Measurements from ENCODE around the gene APOBEC3B.

- TF ChIP-seq HMGXB4 (CRISPR knock-in tag; IDR thresholded peaks at IDR 0.05): no peak
- TF ChIP-seq JUN (IDR thresholded peaks at IDR 0.05; ENCODE audit: borderline replicate concordance, low read depth, low read length): no peak
- no peak for TF ChIP-seq JUN (CRISPR knock-in tag; IDR thresholded peaks at IDR 0.05; ENCODE audit: borderline replicate concordance)
- TF ChIP-seq POLR2A (conservative IDR thresholded peaks at IDR 0.05): 0 out of 2 replicates have a peak, but pooled peaks have one; percentile 18
- no peak for TF ChIP-seq SIN3B (IDR thresholded peaks at IDR 0.05; ENCODE audit: low read depth)
- no peak for TF ChIP-seq ZC3H8 (IDR thresholded peaks at IDR 0.05)
Observed at GRCh38 chr22:39026509-39027150, 44.5 kb downstream of the APOBEC3B start.

Data from K562 (cell line).